Smooth muscle cell (in vitro differentiated cells): Measurements from ENCODE around the gene CADM1. TPM values are rescaled to one million over a fixed set of nuclear protein-coding genes. Genes with fewer than 3 reads are reported as not detected.

Experiments used
- DNase-seq: peaks from one replicate; lab custom pipeline; 2025; ENCODE audit not compliant: unreplicated experiment; lab: John Stamatoyannopoulos, UW
- H2AFZ ChIP-seq: fragments of 200-600 bp; sonication (generic); 2 replicates; pipeline ENCODE4 v1.6.0; 2016; ENCODE audit warnings: antibody characterized with exemption, low read depth, mild to moderate bottlenecking
- H3F3A ChIP-seq: fragments of 200-600 bp; sonication (generic); 2 replicates; pipeline ENCODE4 v1.6.0; 2017; ENCODE audit warnings: antibody characterized with exemption, low read depth
- H3K27ac ChIP-seq: fragments of 200-600 bp; sonication (generic); 2 replicates; pipeline ENCODE4 v1.5.1; 2016; ENCODE audit warnings: low read depth, mild to moderate bottlenecking
- H3K27me3 ChIP-seq: fragments of 200-600 bp; sonication (generic); 2 replicates; pipeline ENCODE4 v1.6.1; 2016; ENCODE audit warnings: low read depth, mild to moderate bottlenecking
- H3K36me3 ChIP-seq: fragments of 200-600 bp; sonication (generic); 2 replicates; pipeline ENCODE4 v1.5.1; 2016; ENCODE audit warnings: low read depth
- H3K4me1 ChIP-seq: fragments of 200-600 bp; sonication (generic); 2 replicates; pipeline ENCODE4 v1.5.1; 2016; ENCODE audit warnings: low read depth
- H3K4me2 ChIP-seq: fragments of 200-600 bp; sonication (generic); 2 replicates; pipeline ENCODE4 v1.6.0; 2016; ENCODE audit warnings: mild to moderate bottlenecking
- H3K4me3 ChIP-seq: fragments of 200-600 bp; sonication (generic); 2 replicates; pipeline ENCODE4 v1.5.1; 2016; ENCODE audit warnings: mild to moderate bottlenecking
- H3K79me2 ChIP-seq: fragments of 200-600 bp; sonication (generic); 2 replicates; pipeline ENCODE4 v1.6.0; 2016; ENCODE audit warnings: low read depth, mild to moderate bottlenecking
- H3K9ac ChIP-seq: fragments of 200-600 bp; sonication (generic); 2 replicates; pipeline ENCODE4 v1.6.0; 2016; ENCODE audit warnings: low read depth
- H3K9me3 ChIP-seq: fragments of 200-600 bp; sonication (generic); replicated peaks from 2 replicates; pipeline ENCODE4 v1.5.1; 2016; ENCODE audit warnings: low read depth
- H4K20me1 ChIP-seq: fragments of 200-600 bp; sonication (generic); 2 replicates; pipeline ENCODE4 v1.6.0; 2016; ENCODE audit warnings: low read depth
- CTCF ChIP-seq: fragments of 200-600 bp; sonication (generic); IDR thresholded peaks from 2 replicates; pipeline ENCODE4 v1.5.1; 2017; ENCODE audit warnings: borderline replicate concordance, mild to moderate bottlenecking, antibody characterized with exemption; ENCODE audit not compliant: insufficient read depth, poor library complexity, severe bottlenecking
- WGBS: methylation state at CpG from one replicate; pipeline ENCODE4 v1.1.7; 2016; ENCODE audit warnings: low lambda C conversion rate; 5-methylcytosine and 5-hydroxymethylcytosine counted together
- polyA plus RNA-seq: library from polyadenylated mRNA; unstranded; fragments of >200 nt; fragmentation: Nextera tagmentation; extraction: Ambion mirVana; gene quantifications from 2 replicates; pipeline ENCODE4 v1.2.1, GENCODE V29; 2016
- total RNA-seq: library from RNA; depleted of rRNA; stranded (reverse); fragments of >200 nt; gene quantifications from 2 replicates; pipeline ENCODE4 v1.2.3, GENCODE V29; 2014

CADM1 gene
- total and polyA plus RNA-seq, 2 experiments from 2014 or later, result 158 to 167 TPM

- 71% methylated on average over 3 of the region's 3 CpGs for WGBS
- Histone ChIP-seq H2AFZ (no peak overlapping the region), H3K4me3 (no peak overlapping the region), H3K79me2 (no peaks in the 10 kb centered on the region), H3K9ac (no peak overlapping the region), H3K27me3 (no peaks in the 10 kb centered on the region), H4K20me1 (no peaks in the 10 kb centered on the region), H3K4me2 (peak overlapping the region; percentile 23), H3K4me1 (peaks cover 3% of the 10 kb centered on the region), H3K9me3 (no peaks in the 10 kb centered on the region), H3F3A (peaks cover 3% of the 10 kb centered on the region), H3K36me3 (no peaks in the 10 kb centered on the region), H3K27ac (peak overlapping the region; percentile 13)
- DNase-seq, result no peak
- TF ChIP-seq CTCF, result no peak
Observed at GRCh38 chr11:115199481-115200069, 304.6 kb downstream of the CADM1 start.

GRCh38 chr11:115198321-115198741 is 305.9 kb downstream of the CADM1 start:
- 87% methylated on average over 9 of the region's 9 CpGs for WGBS
- Histone ChIP-seq H3K9me3 (no peaks in the 10 kb centered on the region), H3K9ac (no peak overlapping the region), H3K79me2 (no peaks in the 10 kb centered on the region), H3K4me1 (peaks cover 6% of the 10 kb centered on the region), H3K4me2 (no peak overlapping the region), H3F3A (peaks cover 3% of the 10 kb centered on the region), H3K36me3 (no peaks in the 10 kb centered on the region), H2AFZ (no peak overlapping the region), H3K27ac (no peak overlapping the region), H3K27me3 (no peaks in the 10 kb centered on the region), H3K4me3 (no peak overlapping the region), H4K20me1 (no peaks in the 10 kb centered on the region)
- DNase-seq, result no peak
- TF ChIP-seq CTCF, result no peak

- Histone ChIP-seq H3K79me2 (no peaks in the 10 kb centered on the region), H4K20me1 (no peaks in the 10 kb centered on the region), H3K27ac (no peak overlapping the region), H3K4me3 (no peak overlapping the region), H3K9ac (no peak overlapping the region), H3K36me3 (no peaks in the 10 kb centered on the region), H3F3A (no peaks in the 10 kb centered on the region), H3K4me2 (no peak overlapping the region), H3K27me3 (no peaks in the 10 kb centered on the region), H3K9me3 (no peaks in the 10 kb centered on the region), H2AFZ (no peak overlapping the region), H3K4me1 (peaks cover 6% of the 10 kb centered on the region)
- DNase-seq, result no peak
- 52% methylated on average over 1 of the region's 1 CpG for WGBS
- no peak for TF ChIP-seq CTCF
Observed at GRCh38 chr11:115197433-115197832, 306.8 kb downstream of the CADM1 start.

- Histone ChIP-seq H2AFZ (no peak overlapping the region), H3K9ac (no peak overlapping the region), H3K27me3 (no peaks in the 10 kb centered on the region), H3K9me3 (no peaks in the 10 kb centered on the region), H3F3A (no peaks in the 10 kb centered on the region), H3K36me3 (no peaks in the 10 kb centered on the region), H3K4me3 (no peak overlapping the region), H3K79me2 (no peaks in the 10 kb centered on the region), H3K4me1 (peaks cover 6% of the 10 kb centered on the region), H3K4me2 (no peak overlapping the region), H3K27ac (no peak overlapping the region), H4K20me1 (no peaks in the 10 kb centered on the region)
- no peak for DNase-seq
- WGBS, result 97% methylated on average over 3 of the region's 3 CpGs
- TF ChIP-seq CTCF, result no peak
Observed at GRCh38 chr11:115197031-115197430, 307.2 kb downstream of the CADM1 start.
